ENCODE results near the gene CLTB. TPM values are rescaled to one million over a fixed set of nuclear protein-coding genes. Genes with fewer than 3 reads are reported as not detected.

Gene CLTB
- total and polyA plus RNA-seq, 2 of the 13 experiments (the other 11 are each of a cell fraction or from before 2014, with no cell fraction given) = 23.3 to 33.8 TPM

DNA sequence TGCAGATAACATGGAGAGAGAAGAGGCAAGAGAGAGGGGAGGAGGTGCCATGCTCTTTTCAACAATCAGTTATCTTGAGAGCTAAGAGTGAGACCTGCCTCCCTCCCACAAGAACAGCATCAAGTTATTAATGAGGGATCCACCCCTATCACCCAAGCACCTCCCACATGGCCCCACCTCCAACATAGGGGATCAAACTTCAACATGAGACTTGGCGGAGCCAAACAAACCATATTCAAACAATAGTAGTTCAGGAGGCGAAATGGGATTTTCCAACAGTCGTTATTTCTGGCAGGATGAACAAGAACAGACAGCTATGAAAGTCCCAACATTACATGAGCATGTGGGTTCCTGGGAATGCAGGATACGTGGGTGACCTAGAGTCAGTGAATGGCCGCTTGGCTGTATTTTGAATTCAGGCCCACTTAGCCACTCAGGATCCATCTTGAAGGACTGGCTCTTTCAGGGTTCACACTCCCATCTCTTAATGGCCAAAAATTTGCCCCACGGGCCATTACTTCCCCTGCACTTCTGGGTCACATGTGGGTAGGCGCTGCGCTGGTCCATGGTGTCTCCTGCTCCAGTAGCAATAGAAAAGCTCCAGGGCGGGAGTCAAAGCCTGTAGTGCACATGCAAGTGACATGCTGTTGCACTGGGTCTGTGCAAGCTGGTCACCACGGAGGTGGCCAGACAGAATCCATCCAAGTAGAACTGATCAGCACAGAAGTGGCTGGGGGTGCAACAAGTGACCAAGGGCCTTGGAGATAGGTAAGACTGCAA, 24.8 kb upstream of the CLTB start (continued):
- TF ChIP-seq TGIF2 (CRISPR knock-in tag; IDR thresholded peaks at IDR 0.05) (0 out of 2 replicates have a peak, but pooled peaks have one; percentile 20), ELK4 (CRISPR knock-in tag; IDR thresholded peaks at IDR 0.05; ENCODE audit: borderline replicate concordance) (no peak), SIN3A (IDR thresholded peaks at IDR 0.05; ENCODE audit: borderline replicate concordance, low read depth, low read length) (no peak), KAT8 (CRISPR knock-in tag; IDR thresholded peaks at IDR 0.05) (peak; percentile 48; the same call in 1 of the 2 replicates), ZNF142 (CRISPR knock-in tag; IDR thresholded peaks at IDR 0.05) (0 out of 2 replicates have a peak, but pooled peaks have one; percentile 9), RAD51 (IDR thresholded peaks at IDR 0.05; ENCODE audit: borderline replicate concordance) (no peak), ZNF839 (CRISPR knock-in tag; IDR thresholded peaks at IDR 0.05; ENCODE audit: borderline replicate concordance) (no peak), SRSF9 (IDR thresholded peaks at IDR 0.05; ENCODE audit: borderline replicate concordance, insufficient read depth, low read depth, low read length, poor library complexity, severe bottlenecking) (no peak), MYC (CRISPR knock-in tag; IDR thresholded peaks at IDR 0.05; ENCODE audit: borderline replicate concordance) (no peak), MED1 (CRISPR knock-in tag; IDR thresholded peaks at IDR 0.05) (0 out of 2 replicates have a peak, but pooled peaks have one; percentile 38), THAP11 (CRISPR knock-in tag; IDR thresholded peaks at IDR 0.05) (no peak; the same call in 1 of the 2 replicates), ZNF772 (CRISPR knock-in tag; IDR thresholded peaks at IDR 0.05) (no peak), ZNF235 (CRISPR knock-in tag; IDR thresholded peaks at IDR 0.05; ENCODE audit: borderline replicate concordance) (no peak), ZNF563 (CRISPR knock-in tag; IDR thresholded peaks at IDR 0.05) (peak; percentile 33; the same call in 1 of the 2 replicates)
- TF ChIP-seq, protein P1, sequence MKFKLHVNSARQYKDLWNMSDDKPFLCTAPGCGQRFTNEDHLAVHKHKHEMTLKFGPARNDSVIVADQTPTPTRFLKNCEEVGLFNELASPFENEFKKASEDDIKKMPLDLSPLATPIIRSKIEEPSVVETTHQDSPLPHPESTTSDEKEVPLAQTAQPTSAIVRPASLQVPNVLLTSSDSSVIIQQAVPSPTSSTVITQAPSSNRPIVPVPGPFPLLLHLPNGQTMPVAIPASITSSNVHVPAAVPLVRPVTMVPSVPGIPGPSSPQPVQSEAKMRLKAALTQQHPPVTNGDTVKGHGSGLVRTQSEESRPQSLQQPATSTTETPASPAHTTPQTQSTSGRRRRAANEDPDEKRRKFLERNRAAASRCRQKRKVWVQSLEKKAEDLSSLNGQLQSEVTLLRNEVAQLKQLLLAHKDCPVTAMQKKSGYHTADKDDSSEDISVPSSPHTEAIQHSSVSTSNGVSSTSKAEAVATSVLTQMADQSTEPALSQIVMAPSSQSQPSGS (CRISPR knock-in tag; IDR thresholded peaks at IDR 0.05) = no peak
- TF ChIP-seq, protein P2, sequence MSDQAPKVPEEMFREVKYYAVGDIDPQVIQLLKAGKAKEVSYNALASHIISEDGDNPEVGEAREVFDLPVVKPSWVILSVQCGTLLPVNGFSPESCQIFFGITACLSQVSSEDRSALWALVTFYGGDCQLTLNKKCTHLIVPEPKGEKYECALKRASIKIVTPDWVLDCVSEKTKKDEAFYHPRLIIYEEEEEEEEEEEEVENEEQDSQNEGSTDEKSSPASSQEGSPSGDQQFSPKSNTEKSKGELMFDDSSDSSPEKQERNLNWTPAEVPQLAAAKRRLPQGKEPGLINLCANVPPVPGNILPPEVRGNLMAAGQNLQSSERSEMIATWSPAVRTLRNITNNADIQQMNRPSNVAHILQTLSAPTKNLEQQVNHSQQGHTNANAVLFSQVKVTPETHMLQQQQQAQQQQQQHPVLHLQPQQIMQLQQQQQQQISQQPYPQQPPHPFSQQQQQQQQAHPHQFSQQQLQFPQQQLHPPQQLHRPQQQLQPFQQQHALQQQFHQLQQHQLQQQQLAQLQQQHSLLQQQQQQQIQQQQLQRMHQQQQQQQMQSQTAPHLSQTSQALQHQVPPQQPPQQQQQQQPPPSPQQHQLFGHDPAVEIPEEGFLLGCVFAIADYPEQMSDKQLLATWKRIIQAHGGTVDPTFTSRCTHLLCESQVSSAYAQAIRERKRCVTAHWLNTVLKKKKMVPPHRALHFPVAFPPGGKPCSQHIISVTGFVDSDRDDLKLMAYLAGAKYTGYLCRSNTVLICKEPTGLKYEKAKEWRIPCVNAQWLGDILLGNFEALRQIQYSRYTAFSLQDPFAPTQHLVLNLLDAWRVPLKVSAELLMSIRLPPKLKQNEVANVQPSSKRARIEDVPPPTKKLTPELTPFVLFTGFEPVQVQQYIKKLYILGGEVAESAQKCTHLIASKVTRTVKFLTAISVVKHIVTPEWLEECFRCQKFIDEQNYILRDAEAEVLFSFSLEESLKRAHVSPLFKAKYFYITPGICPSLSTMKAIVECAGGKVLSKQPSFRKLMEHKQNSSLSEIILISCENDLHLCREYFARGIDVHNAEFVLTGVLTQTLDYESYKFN (CRISPR knock-in tag; conservative IDR thresholded peaks at IDR 0.05) = peak; percentile 55

All from HepG2 (cell line).